GM12878 (cell line): ENCODE measurements around the gene CIB4. TPM values are rescaled to one million over a fixed set of nuclear protein-coding genes. Genes with fewer than 3 reads are reported as not detected.

Source experiments
- ATAC-seq: fragments of 200-7000 bp; cut with Tn5 transposase; 3 replicates; pipeline ENCODE4 v1.9.1; 2020; ENCODE audit warnings: mild to moderate bottlenecking, moderate library complexity
- BruUV-seq: library from RNA; stranded (reverse); fragments of 400-500 nt; replicated peaks from 2 replicates; lab custom pipeline; 2021; lab: Mats Ljungman, UMichigan
- CTCF ChIA-PET: fragments of 300-600 bp; sonication (Branson Sonifier 250); formaldehyde crosslinking; extraction: SDS; loops from one replicate; lab custom pipeline; 2021; ENCODE audit warnings: inconsistent platforms; lab: Yijun Ruan, JAX
- POLR2A ChIA-PET: fragments of 350-600 bp; formaldehyde crosslinking; extraction: SDS; loops from one replicate; lab custom pipeline; 2021; ENCODE audit warnings: inconsistent platforms; lab: Charles Lee
- RAD21 ChIA-PET: fragments of 300-600 bp; sonication (Branson Sonifier 250); formaldehyde crosslinking; loops from one replicate; lab custom pipeline; 2023; ENCODE audit warnings: antibody characterized with exemption; ENCODE audit not compliant: unreplicated experiment; lab: Charles Lee
- SMC1A ChIA-PET: fragments of 300-600 bp; sonication (Branson Sonifier 250); formaldehyde crosslinking; loops from one replicate; lab custom pipeline; 2023; ENCODE audit not compliant: unreplicated experiment, uncharacterized antibody; lab: Charles Lee
- DNase-seq: peaks from one replicate; pipeline ENCODE4 v3.0.0-alpha.2; 2011; ENCODE audit warnings: low read depth, low spot score
- FAIRE-seq: peaks from 3 replicates; lab custom pipeline; 2011; peaks lifted over from hg19 to GRCh38; lab: Jason Lieb, UNC
- H2AFZ ChIP-seq: 2 replicates; pipeline ENCODE4 v1.6.0; 2011; ENCODE audit warnings: low read depth, low read length, control low read depth; ENCODE audit not compliant: control insufficient read depth
- H3K27ac ChIP-seq: 2 replicates; pipeline ENCODE4 v1.5.1; 2011; ENCODE audit warnings: control low read depth; ENCODE audit not compliant: control insufficient read depth, insufficient read depth
- H3K27me3 ChIP-seq, 2 experiments: replicated peaks in 1 of 2; 2 replicates each; pipeline versions ENCODE4 v1.6.0 to v1.6.1; 2011; ENCODE audit warnings: low read length in 1 of 2; ENCODE audit not compliant: control insufficient read depth in 2 of 2, insufficient read depth in 2 of 2
- H3K36me3 ChIP-seq, 2 experiments: 2 replicates each; pipeline ENCODE4 v1.5.1; 2011; ENCODE audit warnings: low read length in 1 of 2; ENCODE audit not compliant: control insufficient read depth in 2 of 2, insufficient read depth in 2 of 2
- H3K4me1 ChIP-seq: 2 replicates; pipeline ENCODE4 v1.6.1; 2011; ENCODE audit warnings: mild to moderate bottlenecking, low read length, moderate library complexity, mixed read lengths; ENCODE audit not compliant: control insufficient read depth, insufficient read depth
- H3K4me2 ChIP-seq: 2 replicates; pipeline ENCODE4 v1.6.0; 2011; ENCODE audit warnings: control low read depth; ENCODE audit not compliant: control insufficient read depth, insufficient read depth
- H3K4me3 ChIP-seq: fragments of 200-600 bp; sonication (generic); 2 replicates; pipeline ENCODE4 v1.5.1; 2016
- H3K79me2 ChIP-seq: 2 replicates; pipeline ENCODE4 v1.6.0; 2011; ENCODE audit warnings: low read length; ENCODE audit not compliant: control insufficient read depth, insufficient read depth
- H3K9ac ChIP-seq: 2 replicates; pipeline ENCODE4 v1.8.0; 2011; ENCODE audit warnings: low read length, control low read depth, mixed read lengths; ENCODE audit not compliant: control insufficient read depth, insufficient read depth
- H3K9me3 ChIP-seq: replicated peaks from 3 replicates; pipeline ENCODE4 v1.5.1; 2011; ENCODE audit warnings: mild to moderate bottlenecking, low read length; ENCODE audit not compliant: control insufficient read depth, insufficient read depth
- H4K20me1 ChIP-seq: 2 replicates; pipeline ENCODE4 v1.6.0; 2011; ENCODE audit not compliant: control insufficient read depth, insufficient read depth
- CBX3 ChIP-seq: fragments of 200-600 bp; sonication (generic); IDR thresholded peaks from 2 replicates; pipeline ENCODE4 v1.6.1; 2016; ENCODE audit warnings: low read depth, borderline replicate concordance
- FOXK2 ChIP-seq: fragments of 450-650 bp; IDR thresholded peaks from 2 replicates; pipeline ENCODE4 v1.6.1; 2017; ENCODE audit warnings: mild to moderate bottlenecking, moderate library complexity
- FOXM1 ChIP-seq: IDR thresholded peaks from 2 replicates; pipeline ENCODE4 v1.6.1; 2012; ENCODE audit warnings: low read depth, mild to moderate bottlenecking, inconsistent platforms, low read length, moderate library complexity
- IKZF1 ChIP-seq: fragments of 450-650 bp; conservative IDR thresholded peaks from 2 replicates; pipeline ENCODE4 v1.6.1; 2017; ENCODE audit warnings: antibody characterized with exemption, mild to moderate bottlenecking
- JUND ChIP-seq: IDR thresholded peaks from 2 replicates; pipeline ENCODE4 v1.6.1; 2012; ENCODE audit warnings: low read depth, mild to moderate bottlenecking, low read length, improper control_type of control experiment, moderate library complexity
- MXI1 ChIP-seq: fragments of 150-350 bp; IDR thresholded peaks from 2 replicates; pipeline ENCODE4 v1.6.1; 2011; ENCODE audit warnings: low read depth, mild to moderate bottlenecking, inconsistent platforms, low read length, improper control_type of control experiment
- NBN ChIP-seq: fragments of 450-650 bp; IDR thresholded peaks from 2 replicates; pipeline ENCODE4 v1.6.1; 2016
- NFIC ChIP-seq: IDR thresholded peaks from 2 replicates; pipeline ENCODE4 v1.6.1; 2012; ENCODE audit warnings: low read depth, mild to moderate bottlenecking, inconsistent platforms, low read length, moderate library complexity
- NFYB ChIP-seq: IDR thresholded peaks from 2 replicates; pipeline ENCODE4 v1.6.1; 2011; ENCODE audit warnings: low read depth, mild to moderate bottlenecking, low read length, improper control_type of control experiment, moderate library complexity; ENCODE audit not compliant: insufficient read depth
- POLR2AphosphoS2 ChIP-seq: IDR thresholded peaks from 2 replicates; pipeline ENCODE4 v1.6.1; 2011; ENCODE audit warnings: low read depth, mild to moderate bottlenecking, low read length, improper control_type of control experiment, moderate library complexity
- POU2F2 ChIP-seq: IDR thresholded peaks from 3 replicates; pipeline ENCODE4 v1.6.1; 2011; ENCODE audit warnings: low read depth, mild to moderate bottlenecking, low read length, borderline replicate concordance
- STAT3 ChIP-seq: IDR thresholded peaks from 2 replicates; pipeline ENCODE4 v1.6.1; 2011; ENCODE audit warnings: low read depth, low read length, improper control_type of control experiment
- WGBS: methylation state at CpG from one replicate; pipeline ENCODE4 v1.1.6; 2016; ENCODE audit warnings: low lambda C conversion rate; ENCODE audit not compliant: insufficient replicate concordance, insufficient coverage; ENCODE audit errors: missing lambda C conversion rate; 5-methylcytosine and 5-hydroxymethylcytosine counted together
- in situ Hi-C: fragments of 300-500 bp; cut with MboI; formaldehyde crosslinking; loops from 9 replicates; pipeline ENCODE4 v1.14.3; 2018; ENCODE audit warnings: mixed read lengths
- intact Hi-C: fragments of 100-400 bp; cut with micrococcal nuclease; formaldehyde crosslinking; loops from one replicate; pipeline ENCODE4 v1.14.2; 2022; ENCODE audit not compliant: unreplicated experiment
- polyA plus RNA-seq, 11 experiments: library from polyadenylated mRNA; depleted of rRNA in 4 of 11; unstranded in 6 of 11; stranded (reverse) in 5 of 11; fragments of >200 nt; fragmentation: Nextera tagmentation in 4 of 11; fragmentation: Illumina TruSeq in 1 of 11; extraction: Ambion mirVana in 4 of 11; extraction: Trizol in 1 of 11; gene quantifications; 1 replicate in 1 of 11; 2 replicates in 10 of 11; pipeline versions ENCODE4 v1.2.1 to v1.2.3, GENCODE V29; 2011 to 2016; ENCODE audit warnings: inconsistent platforms in 2 of 11, missing spikeins in 2 of 11, low read depth in 1 of 11
- total RNA-seq, 4 experiments: library from RNA; depleted of rRNA in 3 of 4; stranded (reverse); fragments of >200 nt in 3 of 4; fragmentation: Illumina TruSeq in 1 of 4; extraction: Trizol in 1 of 4; gene quantifications; 2 replicates each; pipeline versions ENCODE4 v1.2.1 to v1.2.3, GENCODE V29; 2013 to 2021
- TF ChIP-seq, protein P1 (sequence below): fragments of 450-650 bp; formaldehyde crosslinking; IDR thresholded peaks from 2 replicates; pipeline ENCODE4 v1.4.0; 2022; ENCODE audit warnings: mild to moderate bottlenecking, moderate library complexity
- TF ChIP-seq, protein P2 (sequence below): fragments of 450-650 bp; IDR thresholded peaks from 2 replicates; pipeline ENCODE4 v1.6.1; 2018; ENCODE audit warnings: borderline replicate concordance, mild to moderate bottlenecking; ENCODE audit not compliant: partially characterized antibody

CIB4 gene
- total and polyA plus RNA-seq, 10 of the 15 experiments (the other 5 are each of a cell fraction or from before 2014, with no cell fraction given): not detected

DNA sequence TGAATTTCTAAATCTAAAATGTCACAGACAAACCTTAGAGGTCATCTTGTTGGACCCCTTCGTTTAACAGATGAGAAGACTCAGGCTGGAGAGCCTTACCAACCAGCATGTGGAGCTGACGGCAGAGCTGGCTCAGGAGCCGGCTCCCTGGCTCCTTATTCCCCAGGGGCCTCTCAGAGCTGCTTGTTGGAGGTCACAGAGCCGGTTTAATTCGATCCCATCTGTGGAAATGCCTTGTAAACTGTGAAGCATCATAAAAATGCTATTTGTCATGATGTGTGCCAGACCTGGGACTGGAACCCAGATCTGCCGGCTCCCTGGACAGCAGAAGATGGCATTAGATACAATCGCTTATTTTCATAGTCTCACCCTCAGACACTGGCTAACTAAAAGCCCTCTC lies 8.2 kb upstream of the CIB4 start:
- Histone ChIP-seq H3K9me3 (no peaks in the 10 kb centered on the region), H3K27ac (no peak overlapping the region), H3K4me1 (no peaks in the 10 kb centered on the region), H3K79me2 (no peaks in the 10 kb centered on the region), H3K36me3 (no peaks in the 10 kb centered on the region), H3K27me3 (peaks cover 0 to 3% of the 10 kb centered on the region in 2 experiments; a peak in 1 of 4 replicates), H3K9ac (no peak overlapping the region), H2AFZ (no peak overlapping the region), H3K4me2 (no peak overlapping the region), H3K4me3 (no peak overlapping the region), H4K20me1 (no peaks in the 10 kb centered on the region)
- DNase-seq: no peak
- RAD21 ChIA-PET: no interaction called here
- no peak for ATAC-seq
- intact Hi-C loops: no loop called here
- CTCF ChIA-PET: no interaction called here
- SMC1A ChIA-PET: no interaction called here
- FAIRE-seq: no peak
- in situ Hi-C loops: no loop called here
- WGBS: 18% methylated on average over 7 of the region's 7 CpGs
- POLR2A ChIA-PET: no interaction called here
- BruUV-seq: no TSS peak
- no peak for TF ChIP-seq POLR2AphosphoS2
- TF ChIP-seq JUND: no peak
- TF ChIP-seq STAT3: no peak
- TF ChIP-seq FOXK2: no peak
- no peak for TF ChIP-seq NFYB
- TF ChIP-seq MXI1: no peak
- TF ChIP-seq CBX3: no peak
- TF ChIP-seq, protein P1, sequence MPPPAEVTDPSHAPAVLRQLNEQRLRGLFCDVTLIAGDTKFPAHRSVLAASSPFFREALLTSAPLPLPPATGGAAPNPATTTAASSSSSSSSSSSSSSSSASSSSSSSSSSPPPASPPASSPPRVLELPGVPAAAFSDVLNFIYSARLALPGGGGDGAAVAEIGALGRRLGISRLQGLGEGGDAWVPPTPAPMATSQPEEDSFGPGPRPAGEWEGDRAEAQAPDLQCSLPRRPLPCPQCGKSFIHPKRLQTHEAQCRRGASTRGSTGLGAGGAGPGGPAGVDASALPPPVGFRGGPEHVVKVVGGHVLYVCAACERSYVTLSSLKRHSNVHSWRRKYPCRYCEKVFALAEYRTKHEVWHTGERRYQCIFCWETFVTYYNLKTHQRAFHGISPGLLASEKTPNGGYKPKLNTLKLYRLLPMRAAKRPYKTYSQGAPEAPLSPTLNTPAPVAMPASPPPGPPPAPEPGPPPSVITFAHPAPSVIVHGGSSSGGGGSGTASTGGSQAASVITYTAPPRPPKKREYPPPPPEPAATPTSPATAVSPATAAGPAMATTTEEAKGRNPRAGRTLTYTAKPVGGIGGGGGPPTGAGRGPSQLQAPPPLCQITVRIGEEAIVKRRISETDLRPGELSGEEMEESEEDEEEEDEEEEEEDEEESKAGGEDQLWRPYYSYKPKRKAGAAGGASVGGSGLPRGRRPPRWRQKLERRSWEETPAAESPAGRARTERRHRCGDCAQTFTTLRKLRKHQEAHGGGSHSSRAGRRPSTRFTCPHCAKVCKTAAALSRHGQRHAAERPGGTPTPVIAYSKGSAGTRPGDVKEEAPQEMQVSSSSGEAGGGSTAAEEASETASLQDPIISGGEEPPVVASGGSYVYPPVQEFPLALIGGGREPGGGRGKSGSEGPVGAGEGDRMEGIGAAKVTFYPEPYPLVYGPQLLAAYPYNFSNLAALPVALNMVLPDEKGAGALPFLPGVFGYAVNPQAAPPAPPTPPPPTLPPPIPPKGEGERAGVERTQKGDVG (CRISPR knock-in tag): no peak
- no peak for TF ChIP-seq NFIC
- no peak for TF ChIP-seq FOXM1
- TF ChIP-seq POU2F2: no peak
- TF ChIP-seq, protein P2, sequence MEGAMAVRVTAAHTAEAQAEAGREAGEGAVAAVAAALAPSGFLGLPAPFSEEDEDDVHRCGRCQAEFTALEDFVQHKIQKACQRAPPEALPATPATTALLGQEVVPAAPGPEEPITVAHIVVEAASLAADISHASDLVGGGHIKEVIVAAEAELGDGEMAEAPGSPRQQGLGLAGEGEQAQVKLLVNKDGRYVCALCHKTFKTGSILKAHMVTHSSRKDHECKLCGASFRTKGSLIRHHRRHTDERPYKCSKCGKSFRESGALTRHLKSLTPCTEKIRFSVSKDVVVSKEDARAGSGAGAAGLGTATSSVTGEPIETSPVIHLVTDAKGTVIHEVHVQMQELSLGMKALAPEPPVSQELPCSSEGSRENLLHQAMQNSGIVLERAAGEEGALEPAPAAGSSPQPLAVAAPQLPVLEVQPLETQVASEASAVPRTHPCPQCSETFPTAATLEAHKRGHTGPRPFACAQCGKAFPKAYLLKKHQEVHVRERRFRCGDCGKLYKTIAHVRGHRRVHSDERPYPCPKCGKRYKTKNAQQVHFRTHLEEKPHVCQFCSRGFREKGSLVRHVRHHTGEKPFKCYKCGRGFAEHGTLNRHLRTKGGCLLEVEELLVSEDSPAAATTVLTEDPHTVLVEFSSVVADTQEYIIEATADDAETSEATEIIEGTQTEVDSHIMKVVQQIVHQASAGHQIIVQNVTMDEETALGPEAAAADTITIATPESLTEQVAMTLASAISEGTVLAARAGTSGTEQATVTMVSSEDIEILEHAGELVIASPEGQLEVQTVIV: no peak
- no peak for TF ChIP-seq NBN
- TF ChIP-seq IKZF1: no peak
